ENCODE data around the gene RABGAP1.

The RABGAP1 gene

DNA sequence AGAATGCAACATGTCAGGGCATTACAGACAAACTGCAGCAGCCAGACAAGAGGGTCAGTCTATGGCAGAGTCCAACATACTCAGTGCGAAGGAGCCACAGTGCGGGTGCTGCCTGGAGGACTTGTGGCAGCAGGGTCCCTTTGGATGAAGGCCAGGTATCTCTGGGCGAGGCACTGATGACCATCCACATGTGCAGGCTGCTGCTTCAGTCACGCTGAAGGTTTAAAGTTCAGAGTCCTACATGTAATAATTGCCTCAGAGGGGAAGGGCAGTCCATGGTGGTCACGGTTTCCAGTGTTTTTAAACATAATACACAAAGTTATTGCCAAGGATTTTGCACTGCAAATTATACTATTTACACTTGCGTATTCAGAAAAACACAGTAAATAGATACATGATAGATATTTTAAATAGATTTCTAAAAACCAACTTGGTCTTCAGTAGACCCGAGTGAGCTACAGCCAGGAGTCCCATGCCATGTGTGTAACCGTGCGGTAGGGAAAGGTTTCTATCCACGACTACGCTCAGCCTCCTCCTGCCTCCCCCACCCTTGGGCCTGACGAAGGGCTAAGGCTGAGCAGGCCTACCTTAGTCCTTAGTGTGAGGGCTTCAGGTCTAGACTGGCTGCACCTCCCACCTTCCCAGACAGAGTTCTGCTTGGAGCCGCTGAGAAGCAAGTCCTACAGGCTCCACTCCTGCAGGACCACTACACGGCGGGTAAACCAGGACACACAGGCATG is 168.9 kb downstream of the RABGAP1 start:
- DNase-seq (ENCODE audit: low read depth in 3 of 3, low spot score in 1 of 3), result no peak

DNA sequence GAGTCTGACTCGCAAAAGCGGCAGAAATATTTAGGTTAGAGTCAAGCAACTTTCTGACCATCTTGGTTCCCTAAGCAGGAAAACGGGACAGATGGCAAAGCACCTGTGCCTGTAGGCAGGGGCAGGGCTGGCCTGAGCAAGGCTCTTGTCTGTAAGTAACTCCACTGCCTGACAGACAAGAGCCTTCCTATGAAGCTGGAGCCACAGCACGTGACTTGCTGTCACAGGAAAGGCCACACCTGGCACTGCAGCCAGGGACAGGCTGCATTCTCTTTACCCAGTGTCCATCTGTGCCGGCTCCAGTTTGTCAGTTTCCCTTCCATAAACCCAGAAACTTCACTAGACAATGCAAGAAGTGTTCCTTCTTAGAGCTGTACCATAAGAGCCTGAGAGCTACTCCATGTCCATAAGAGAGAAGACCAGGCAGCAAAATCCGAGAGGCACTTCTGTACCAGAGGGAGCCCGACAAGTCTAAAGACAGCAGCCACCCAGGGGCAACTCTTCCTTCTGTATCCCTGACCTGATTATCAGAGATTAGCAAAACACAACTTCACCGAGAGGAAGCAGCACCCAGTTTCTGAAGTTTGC is 170.7 kb downstream of the RABGAP1 start:
- DNase-seq (ENCODE audit: low read depth in 3 of 3, low spot score in 1 of 3), result no peak

GRCh38 chr9:123112015-123112975 is 171.5 kb downstream of the RABGAP1 start:
- no peak for DNase-seq (ENCODE audit: low read depth in 3 of 3, low spot score in 1 of 3)

- no peak for DNase-seq (ENCODE audit: low read depth in 3 of 3, low spot score in 1 of 3)
Measured at GRCh38 chr9:123113185-123113584, 172.4 kb downstream of the RABGAP1 start.

- DNase-seq (ENCODE audit: low read depth in 3 of 3, low spot score in 1 of 3), result no peak
Measured at GRCh38 chr9:123115146-123115913, 174.5 kb downstream of the RABGAP1 start.

DNA sequence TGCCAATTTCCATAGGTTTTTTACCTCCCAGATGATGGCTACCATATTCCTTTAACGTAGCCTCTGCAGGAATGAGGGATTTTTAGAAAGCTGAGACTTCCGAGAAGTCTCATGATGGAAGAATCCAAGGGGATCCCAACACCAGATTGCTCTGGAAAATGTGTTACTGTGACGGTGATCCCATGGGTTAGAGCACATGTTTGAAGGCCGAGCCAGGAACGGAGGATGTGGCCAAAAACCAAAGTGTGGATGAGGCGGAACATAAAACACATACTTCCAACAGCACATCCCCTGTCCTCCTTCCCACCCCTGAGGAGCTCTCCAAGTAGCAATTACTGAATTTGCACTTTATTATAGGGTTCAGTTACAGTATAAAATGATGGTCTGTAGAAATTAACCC is 175.2 kb downstream of the RABGAP1 start:
- no peak for DNase-seq (ENCODE audit: low read depth in 3 of 3, low spot score in 1 of 3)

DNA sequence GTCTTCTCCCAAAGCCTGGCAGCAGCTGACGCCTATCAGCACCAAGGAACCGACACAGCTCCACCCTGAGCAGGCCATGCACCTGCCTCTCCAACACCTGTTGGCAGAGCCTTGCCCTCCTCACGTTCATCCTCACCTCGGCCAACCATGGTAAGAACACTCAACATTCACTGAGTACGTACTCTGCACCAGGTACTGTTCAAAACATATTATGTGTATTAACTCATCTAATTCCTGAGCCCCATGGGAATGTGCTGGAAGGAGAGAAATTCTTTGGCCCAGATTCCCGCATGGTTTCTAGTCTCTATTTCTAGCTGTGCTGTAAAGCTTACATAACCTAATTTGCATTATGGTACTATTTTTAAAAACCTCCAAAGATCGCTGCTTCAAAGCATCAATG is 178.7 kb downstream of the RABGAP1 start:
- DNase-seq (ENCODE audit: low read depth in 3 of 3, low spot score in 1 of 3), result no peak

GRCh38 chr9:123120131-123120530 is 179.3 kb downstream of the RABGAP1 start:
- no peak for DNase-seq (ENCODE audit: low read depth in 3 of 3, low spot score in 1 of 3)

DNA sequence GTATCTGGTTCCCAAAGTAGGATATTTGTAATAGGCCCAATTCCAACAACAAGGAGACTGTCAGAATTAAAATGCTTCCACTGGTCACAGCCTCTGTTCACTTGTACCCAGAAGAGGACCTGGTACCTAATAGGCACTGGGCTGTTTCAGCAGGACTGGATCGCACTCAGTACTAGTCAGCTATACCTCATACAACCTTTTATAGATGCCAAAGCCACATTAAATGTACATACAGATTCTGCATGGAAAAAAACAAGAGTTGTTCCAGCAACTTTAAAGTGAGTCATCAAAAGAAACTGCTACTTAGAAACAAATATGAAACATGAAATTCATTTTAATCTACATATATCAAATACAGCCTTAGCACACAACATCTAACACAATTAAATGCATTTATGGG is 180.1 kb downstream of the RABGAP1 start:
- no peak for DNase-seq (ENCODE audit: low read depth in 3 of 3, low spot score in 1 of 3)

GRCh38 chr9:123121457-123121856 is 180.6 kb downstream of the RABGAP1 start:
- no peak for DNase-seq (ENCODE audit: low read depth in 3 of 3, low spot score in 1 of 3)

GRCh38 chr9:123127512-123128075 is 186.8 kb downstream of the RABGAP1 start:
- DNase-seq (ENCODE audit: low read depth in 3 of 3, low spot score in 1 of 3), result no peak

GRCh38 chr9:123128591-123128990 is 187.8 kb downstream of the RABGAP1 start:
- DNase-seq (ENCODE audit: low read depth in 3 of 3, low spot score in 1 of 3), result no peak

- no peak for DNase-seq (ENCODE audit: low read depth in 3 of 3, low spot score in 1 of 3)
Measured at GRCh38 chr9:123129423-123129822, 188.6 kb downstream of the RABGAP1 start.

DNA sequence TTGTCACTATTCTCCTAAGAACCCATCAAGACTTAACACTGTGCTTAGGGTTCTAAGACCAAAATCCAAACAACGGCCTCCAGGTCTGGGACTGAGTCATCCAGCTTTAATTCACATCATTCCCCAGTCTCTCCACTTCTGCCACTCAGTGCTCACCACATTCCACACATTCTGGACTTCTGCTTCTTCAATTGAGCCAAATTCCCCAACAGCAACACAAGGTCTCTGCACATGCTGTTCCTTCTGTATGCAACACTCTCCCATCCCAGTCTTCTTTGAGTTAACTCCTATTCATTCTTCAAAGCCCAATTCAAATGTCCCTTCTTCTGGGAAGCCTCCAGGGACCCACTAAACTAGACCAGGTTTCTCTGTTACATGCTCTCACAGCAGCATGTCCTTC is 190.4 kb downstream of the RABGAP1 start:
- DNase-seq (ENCODE audit: low read depth in 3 of 3, low spot score in 1 of 3), result no peak

- no peak for DNase-seq (ENCODE audit: low read depth in 3 of 3, low spot score in 1 of 3)
Measured at GRCh38 chr9:123131993-123132392, 191.2 kb downstream of the RABGAP1 start.

- no peak for DNase-seq (ENCODE audit: low read depth in 3 of 3, low spot score in 1 of 3)
Measured at GRCh38 chr9:123132696-123133095, 191.9 kb downstream of the RABGAP1 start.

DNA sequence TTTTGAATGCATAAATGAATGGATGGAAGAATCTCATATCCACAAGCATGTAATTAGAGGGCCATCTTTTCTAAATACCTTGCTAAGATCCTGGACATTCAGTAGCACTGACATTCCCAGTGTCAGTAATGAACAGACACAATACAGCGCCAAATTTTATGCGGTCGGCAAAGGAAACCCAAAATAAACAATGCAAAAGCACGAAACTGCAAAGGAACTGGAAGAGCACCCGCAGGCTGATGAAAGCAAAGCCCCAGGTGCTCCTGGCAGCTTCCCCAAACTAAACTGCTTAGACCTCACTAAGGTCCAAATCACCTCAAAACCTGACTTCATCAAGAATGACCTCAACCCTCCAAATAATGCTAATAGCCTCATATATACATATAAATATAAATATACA is 194.6 kb downstream of the RABGAP1 start:
- no peak for DNase-seq (ENCODE audit: low read depth in 3 of 3, low spot score in 1 of 3)

DNA sequence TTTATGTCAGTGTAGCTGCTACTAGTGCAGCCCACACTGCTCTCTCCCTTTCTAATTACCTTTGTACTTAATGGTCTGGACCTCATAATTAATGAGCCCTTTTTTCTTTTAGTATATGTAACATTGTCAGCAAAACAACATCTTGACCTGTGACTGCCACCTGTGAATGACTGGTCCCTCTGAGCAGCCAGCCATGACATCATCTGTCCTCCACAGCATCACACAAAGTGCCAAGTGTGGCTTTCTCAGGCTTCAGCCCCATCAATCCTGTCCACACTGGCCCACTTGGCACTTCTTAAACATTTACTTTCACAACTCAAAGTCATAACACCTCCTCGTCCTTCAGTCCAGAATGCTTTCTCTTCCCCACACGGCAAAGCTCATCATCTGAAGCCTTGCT is 197.3 kb downstream of the RABGAP1 start:
- DNase-seq (ENCODE audit: low read depth in 3 of 3, low spot score in 1 of 3), result no peak

- DNase-seq (ENCODE audit: low read depth in 3 of 3, low spot score in 1 of 3), result no peak
Measured at GRCh38 chr9:123149067-123149466, 208.2 kb downstream of the RABGAP1 start.

DNA sequence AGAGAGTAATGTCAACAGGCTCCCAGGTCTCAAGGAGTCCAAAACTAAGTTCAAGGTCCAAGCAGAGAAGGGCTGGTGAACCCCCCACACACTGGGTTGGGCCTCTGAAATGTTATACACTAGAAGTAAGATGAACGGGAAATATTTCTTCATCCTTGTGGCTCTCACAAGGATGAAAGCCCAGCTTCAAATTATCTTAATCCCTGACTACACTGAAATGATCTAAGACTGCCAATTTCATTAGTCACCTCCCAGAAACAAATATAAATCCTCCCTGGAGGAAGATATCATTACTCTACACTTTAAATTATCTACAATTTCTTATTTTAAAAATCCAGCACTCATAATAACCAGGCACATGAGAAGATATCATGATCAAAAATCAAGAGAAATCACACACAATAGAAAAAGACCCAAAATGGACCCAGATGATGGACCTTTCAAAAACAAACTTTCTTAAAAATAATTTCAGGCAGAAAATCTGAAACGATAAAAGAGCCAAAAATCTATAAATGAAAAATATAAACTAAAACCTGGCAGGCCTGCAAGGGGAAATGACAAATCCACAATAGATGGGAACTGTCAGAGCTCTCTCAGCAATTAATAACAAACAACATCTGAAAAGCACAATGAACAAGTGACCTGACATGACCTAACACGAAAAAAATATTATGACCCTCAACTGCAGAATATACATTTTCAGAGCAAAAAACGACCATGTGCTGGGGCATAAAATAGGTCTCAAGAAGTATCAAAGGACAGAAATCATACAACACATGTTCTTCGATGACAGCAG is 210.1 kb downstream of the RABGAP1 start:
- DNase-seq (ENCODE audit: low read depth in 3 of 3, low spot score in 1 of 3), result no peak

Data from stimulated activated CD4-positive, alpha-beta T cell treated with anti-CD3 and anti-CD28 coated beads, TNF-alpha, amount 100 ng/mL, for 1 hour (primary cell).